ENCODE measurements around the gene ADCY3. TPM values are rescaled to one million over a fixed set of nuclear protein-coding genes. Genes with fewer than 3 reads are reported as not detected.
A peak's percentile ranks its signal among the peaks of the same experiment; 100 is the strongest.

ADCY3 gene
- polyA plus RNA-seq, 3 donors = 2.5 to 9.3 (median 3.5) TPM

- no peak overlapping the region for H2AFZ ChIP-seq (ENCODE audit: insufficient read depth, low read depth, low read length, poor library complexity, severe bottlenecking)
- H3K9ac ChIP-seq (ENCODE audit: insufficient read depth, low read length, poor library complexity, severe bottlenecking) = no peak overlapping the region
Measured at GRCh38 chr2:24779116-24779515, 140.9 kb downstream of the ADCY3 start.

GRCh38 chr2:24774373-24774772, 145.7 kb downstream of the ADCY3 start:
- H3K27ac ChIP-seq (ENCODE audit: low read depth in 1 of 2, low read length in 2 of 2) = no peak overlapping the region
- H2AFZ ChIP-seq (ENCODE audit: insufficient read depth, low read depth, low read length, poor library complexity, severe bottlenecking) = no peak overlapping the region
- no peak for DNase-seq
- WGBS (ENCODE audit: insufficient coverage) = 100% methylated on average over 1 of the region's 3 CpGs
- Mint-ChIP-seq H3K36me3 (peaks cover 11 to 16% of the 10 kb centered on the region in 2 donors), H3K27ac (peak overlapping the region in 2 of 7 donors; percentile 43 to 65), H3K9me3 (peaks cover 0 to 2% (median 0%) of the 10 kb centered on the region in 7 donors), H3K4me3 (no peak overlapping the region), H3K27me3 (ENCODE audit: low read depth in 3 of 3) (peaks cover 0 to 4% (median 2%) of the 10 kb centered on the region in 3 donors), H3K4me1 (peaks cover 7% of the 10 kb centered on the region)
- no peaks in the 10 kb centered on the region for H3K9me3 ChIP-seq (replicated peaks in 1 of 2; ENCODE audit: control insufficient read depth in 1 of 2, insufficient read depth in 1 of 2, low read length in 2 of 2)
- H3K9ac ChIP-seq (ENCODE audit: insufficient read depth, low read length, poor library complexity, severe bottlenecking) = no peak overlapping the region
- no peak for TF ChIP-seq CTCF (IDR thresholded peaks at IDR 0.05)
- H3K36me3 ChIP-seq (replicated peaks in 1 of 2; ENCODE audit: control insufficient read depth in 1 of 2, insufficient read depth in 2 of 2, low read length in 2 of 2) = peaks cover 8 to 16% of the 10 kb centered on the region in 2 donors
- H3K4me1 ChIP-seq (ENCODE audit: control insufficient read depth in 1 of 2, insufficient read depth in 2 of 2, low read length in 2 of 2) = peaks cover 6 to 7% of the 10 kb centered on the region in 2 donors
- no peaks in the 10 kb centered on the region for H3K79me2 ChIP-seq (ENCODE audit: insufficient read depth, low read length)
- intact Hi-C loops (cut with micrococcal nuclease) = no loop called here
- H4K20me1 ChIP-seq (ENCODE audit: insufficient read depth, low read length) = no peaks in the 10 kb centered on the region
- H3K4me3 ChIP-seq (replicated peaks in 1 of 3; ENCODE audit: low read depth in 2 of 3, low read length in 3 of 3) = no peak overlapping the region
- H3K27me3 ChIP-seq (ENCODE audit: control insufficient read depth in 2 of 2, insufficient read depth in 2 of 2, low read length in 2 of 2) = no peaks in the 10 kb centered on the region
- no peak overlapping the region for H3K4me2 ChIP-seq (replicated peaks; ENCODE audit: extremely low read depth, low read length, poor library complexity, severe bottlenecking)

More at GRCh38 chr2:24779116-24779515, 140.9 kb downstream of the ADCY3 start:
- no peaks in the 10 kb centered on the region for H4K20me1 ChIP-seq (ENCODE audit: insufficient read depth, low read length)
- H3K4me3 ChIP-seq (replicated peaks in 1 of 3; ENCODE audit: low read depth in 2 of 3, low read length in 3 of 3) = no peak overlapping the region
- Mint-ChIP-seq H3K36me3 (no peaks in the 10 kb centered on the region), H3K9me3 (peaks cover 0 to 9% (median 4%) of the 10 kb centered on the region in 7 donors), H3K27me3 (ENCODE audit: low read depth in 3 of 3) (peaks cover 0 to 5% (median 3%) of the 10 kb centered on the region in 3 donors), H3K4me3 (no peak overlapping the region), H3K4me1 (peaks cover 8% of the 10 kb centered on the region), H3K27ac (no peak overlapping the region)
- no peaks in the 10 kb centered on the region for H3K79me2 ChIP-seq (ENCODE audit: insufficient read depth, low read length)
- no peak overlapping the region for H3K4me2 ChIP-seq (replicated peaks; ENCODE audit: extremely low read depth, low read length, poor library complexity, severe bottlenecking)
- H3K27ac ChIP-seq (ENCODE audit: low read depth in 1 of 2, low read length in 2 of 2) = no peak overlapping the region
- intact Hi-C loops (cut with micrococcal nuclease) = no loop called here
- H3K4me1 ChIP-seq (ENCODE audit: control insufficient read depth in 1 of 2, insufficient read depth in 2 of 2, low read length in 2 of 2) = peaks cover 7% of the 10 kb centered on the region in 2 donors
- no peak for TF ChIP-seq CTCF (IDR thresholded peaks at IDR 0.05)
- WGBS (ENCODE audit: insufficient coverage) = 8% methylated on average over 2 of the region's 2 CpGs
- H3K36me3 ChIP-seq (replicated peaks in 1 of 2; ENCODE audit: control insufficient read depth in 1 of 2, insufficient read depth in 2 of 2, low read length in 2 of 2) = no peaks in the 10 kb centered on the region
- no peaks in the 10 kb centered on the region for H3K27me3 ChIP-seq (ENCODE audit: control insufficient read depth in 2 of 2, insufficient read depth in 2 of 2, low read length in 2 of 2)
- peak; percentile 3 to 18 (median 14) for DNase-seq
- peaks cover 3% of the 10 kb centered on the region in 2 donors for H3K9me3 ChIP-seq (replicated peaks in 1 of 2; ENCODE audit: control insufficient read depth in 1 of 2, insufficient read depth in 1 of 2, low read length in 2 of 2)
